H9 (cell line): ENCODE data around the gene MCF2L. TPM values are rescaled to one million over a fixed set of nuclear protein-coding genes. Genes with fewer than 3 reads are reported as not detected.
"Not testable (repeated sequence)": the region's sequence is repeated elsewhere in the genome, so short reads cannot be mapped to it uniquely, and the experiment has no call there.

ENCODE experiments used
- DNase-seq: peaks from one replicate; pipeline ENCODE4 v3.0.0-alpha.2; 2017
- H2AFZ ChIP-seq: one replicate; pipeline ENCODE4 v1.6.1; 2013; ENCODE audit warnings: mild to moderate bottlenecking, low read length, control low read depth, moderate library complexity
- H2AK5ac ChIP-seq: 2 replicates; pipeline ENCODE4 v1.6.1; 2013; ENCODE audit warnings: low read length, control low read depth, mixed read lengths; ENCODE audit not compliant: insufficient read length
- H2BK120ac ChIP-seq: one replicate; pipeline ENCODE4 v1.6.1; 2013; ENCODE audit warnings: low read depth, mild to moderate bottlenecking, low read length, control low read depth, inconsistent platforms; ENCODE audit not compliant: poor library complexity, severe bottlenecking
- H2BK12ac ChIP-seq: 2 replicates; pipeline ENCODE4 v1.6.1; 2013; ENCODE audit warnings: low read length, control low read depth, mixed read lengths, low read depth; ENCODE audit not compliant: insufficient read length
- H2BK15ac ChIP-seq: 2 replicates; pipeline ENCODE4 v1.6.1; 2013; ENCODE audit warnings: low read depth, low read length, control low read depth
- H2BK20ac ChIP-seq: one replicate; pipeline ENCODE4 v1.6.1; 2013; ENCODE audit warnings: low read depth, mild to moderate bottlenecking, low read length, control low read depth, inconsistent platforms; ENCODE audit not compliant: poor library complexity, severe bottlenecking
- H2BK5ac ChIP-seq: 2 replicates; pipeline ENCODE4 v1.6.1; 2013; ENCODE audit warnings: low read length, control low read depth, mixed read lengths; ENCODE audit not compliant: insufficient read length
- H3K14ac ChIP-seq: 2 replicates; pipeline ENCODE4 v1.6.1; 2013; ENCODE audit warnings: low read length, control low read depth; ENCODE audit not compliant: insufficient read depth
- H3K18ac ChIP-seq: 2 replicates; pipeline ENCODE4 v1.6.1; 2013; ENCODE audit warnings: low read depth, mild to moderate bottlenecking, mixed read lengths, low read length, control low read depth; ENCODE audit not compliant: insufficient read length
- H3K23ac ChIP-seq: 2 replicates; pipeline ENCODE4 v1.6.1; 2013; ENCODE audit warnings: low read length, control low read depth, mixed read lengths, low read depth; ENCODE audit not compliant: insufficient read length
- H3K23me2 ChIP-seq: 2 replicates; pipeline ENCODE4 v1.6.1; 2013; ENCODE audit warnings: low read depth, mild to moderate bottlenecking, mixed read lengths, low read length, control low read depth; ENCODE audit not compliant: insufficient read length, poor library complexity, severe bottlenecking
- H3K27ac ChIP-seq: 2 replicates; pipeline ENCODE4 v1.5.1; 2013; ENCODE audit warnings: low read length, control low read depth, mixed read lengths, low read depth; ENCODE audit not compliant: insufficient read length
- H3K27me3 ChIP-seq: 2 replicates; pipeline ENCODE4 v1.6.1; 2013; ENCODE audit warnings: low read length, control low read depth, inconsistent platforms; ENCODE audit not compliant: insufficient read depth
- H3K4ac ChIP-seq: 2 replicates; pipeline ENCODE4 v1.6.1; 2013; ENCODE audit warnings: low read depth, mild to moderate bottlenecking, control low read depth, inconsistent platforms, low read length, moderate library complexity
- H3K4me1 ChIP-seq: 2 replicates; pipeline ENCODE4 v1.6.1; 2013; ENCODE audit warnings: low read length, control low read depth, inconsistent platforms; ENCODE audit not compliant: insufficient read depth
- H3K4me2 ChIP-seq: 2 replicates; pipeline ENCODE4 v1.6.1; 2013; ENCODE audit warnings: low read length, control low read depth, mixed read lengths; ENCODE audit not compliant: insufficient read length, insufficient read depth
- H3K56ac ChIP-seq: 2 replicates; pipeline ENCODE4 v1.6.1; 2013; ENCODE audit warnings: low read depth, mild to moderate bottlenecking, mixed read lengths, low read length, control low read depth; ENCODE audit not compliant: insufficient read length
- H3K79me1 ChIP-seq: 2 replicates; pipeline ENCODE4 v1.6.1; 2013; ENCODE audit warnings: low read depth, mild to moderate bottlenecking, moderate library complexity, low read length, control low read depth, inconsistent platforms; ENCODE audit not compliant: insufficient read depth, poor library complexity, severe bottlenecking
- H3K79me2 ChIP-seq: 2 replicates; pipeline ENCODE4 v1.6.1; 2013; ENCODE audit warnings: low read length, control low read depth, inconsistent platforms; ENCODE audit not compliant: insufficient read depth
- H3K9ac ChIP-seq: 2 replicates; pipeline ENCODE4 v1.6.1; 2013; ENCODE audit warnings: low read length, control low read depth, mixed read lengths; ENCODE audit not compliant: insufficient read length; ENCODE audit errors: extremely low read depth
- H3K9me3 ChIP-seq: one replicate; pipeline ENCODE4 v1.6.1; 2013; ENCODE audit warnings: low read depth, low read length, inconsistent platforms; ENCODE audit not compliant: control insufficient read depth
- H3T11ph ChIP-seq: one replicate; pipeline ENCODE4 v1.6.1; 2013; ENCODE audit warnings: mild to moderate bottlenecking, low read length, control low read depth, inconsistent platforms
- H4K20me1 ChIP-seq: one replicate; pipeline ENCODE4 v1.6.1; 2013; ENCODE audit not compliant: control insufficient read depth, insufficient read length, insufficient read depth
- H4K5ac ChIP-seq: 2 replicates; pipeline ENCODE4 v1.6.1; 2013; ENCODE audit warnings: low read depth, mild to moderate bottlenecking, mixed read lengths, low read length, control low read depth; ENCODE audit not compliant: insufficient read length
- H4K8ac ChIP-seq: replicated peaks from 2 replicates; pipeline ENCODE4 v1.6.1; 2013; ENCODE audit warnings: low read length, control low read depth, mixed read lengths, low read depth; ENCODE audit not compliant: insufficient read length
- H4K91ac ChIP-seq: 2 replicates; pipeline ENCODE4 v1.6.1; 2013; ENCODE audit warnings: low read depth, mild to moderate bottlenecking, moderate library complexity, mixed read lengths, low read length, control low read depth; ENCODE audit not compliant: insufficient read length
- H3K27ac Mint-ChIP-seq, 3 experiments: 2 replicates in 2 of 3; 3 replicates in 1 of 3; pipeline ENCODE4 v1.8.0; 2020 to 2021; ENCODE audit warnings: mixed read lengths in 3 of 3, mild to moderate bottlenecking in 1 of 3, moderate library complexity in 1 of 3
- H3K27me3 Mint-ChIP-seq: 2 replicates; pipeline ENCODE4 v1.8.0; 2021; ENCODE audit warnings: low read depth, mild to moderate bottlenecking, moderate library complexity, mixed read lengths
- H3K36me3 Mint-ChIP-seq, 3 experiments: 2 replicates in 2 of 3; 3 replicates in 1 of 3; pipeline ENCODE4 v1.8.0; 2020 to 2021; ENCODE audit warnings: low read depth in 3 of 3, mixed read lengths in 3 of 3; ENCODE audit not compliant: insufficient read depth in 1 of 3
- H3K4me1 Mint-ChIP-seq, 2 experiments: 2 replicates each; pipeline ENCODE4 v1.8.0; 2020; ENCODE audit warnings: mixed read lengths in 2 of 2
- H3K4me3 Mint-ChIP-seq, 2 experiments: 2 replicates in 1 of 2; 3 replicates in 1 of 2; pipeline ENCODE4 v1.8.0; 2020 to 2021; ENCODE audit warnings: mild to moderate bottlenecking in 2 of 2, mixed read lengths in 2 of 2, moderate library complexity in 1 of 2
- H3K9me3 Mint-ChIP-seq, 2 experiments: 2 replicates in 1 of 2; 3 replicates in 1 of 2; pipeline ENCODE4 v1.8.0; 2020; ENCODE audit warnings: mild to moderate bottlenecking in 2 of 2, mixed read lengths in 2 of 2, moderate library complexity in 1 of 2
- WGBS: extraction: QIAGEN DNeasy Blood & Tissue Kit; methylation state at CpG from one replicate; pipeline ENCODE4 v1.1.7; 2013; ENCODE audit warnings: missing lambda C conversion rate, low lambda C conversion rate, mixed read lengths; ENCODE audit not compliant: insufficient read length; ENCODE audit errors: extremely low coverage; 5-methylcytosine and 5-hydroxymethylcytosine counted together
- total RNA-seq: library from RNA; stranded (reverse); gene quantifications from 2 replicates; pipeline ENCODE4 v1.2.1, GENCODE V29; 2021

The MCF2L gene
- total RNA-seq, 1 experiment from 2014 or later: 18.5 TPM

- H4K20me1 ChIP-seq, H2BK5ac ChIP-seq, H3K4me1 ChIP-seq, H3K9me3 Mint-ChIP-seq, H3K4me3 Mint-ChIP-seq, H4K5ac ChIP-seq, H3K56ac ChIP-seq, H3K18ac ChIP-seq, DNase-seq, H3K79me2 ChIP-seq, H2BK12ac ChIP-seq, H2BK15ac ChIP-seq, H2AFZ ChIP-seq, H3K4me1 Mint-ChIP-seq, H3K14ac ChIP-seq, H3K4me2 ChIP-seq, H3K9me3 ChIP-seq, H2BK20ac ChIP-seq, H3K27ac Mint-ChIP-seq, H3K36me3 Mint-ChIP-seq, H3K23ac ChIP-seq, H3K79me1 ChIP-seq, H3K23me2 ChIP-seq, H3T11ph ChIP-seq, H4K8ac ChIP-seq, H2AK5ac ChIP-seq, H3K27ac ChIP-seq, H3K9ac ChIP-seq, H3K4ac ChIP-seq, H4K91ac ChIP-seq, H2BK120ac ChIP-seq: not testable (repeated sequence)
- H3K27me3 ChIP-seq: peaks cover 29% of the 10 kb centered on the region; the same call in 1 of the 2 replicates
- peaks cover 36% of the 10 kb centered on the region for H3K27me3 Mint-ChIP-seq
- no CpG with 5 or more reads among the region's 1 CpG for WGBS
These were observed 143.5 kb downstream of the MCF2L start for GRCh38 chr13:113112475-113112874.
